Ascending aorta (tissue), 2 donors: Measurements from ENCODE around the gene SS18L1. TPM values are rescaled to one million over a fixed set of nuclear protein-coding genes. Genes with fewer than 3 reads are reported as not detected.

Source experiments
- DNase-seq, 2 donors: peaks; one replicate each; pipeline ENCODE4 v3.0.0-alpha.2; 2019; ENCODE audit warnings: low spot score in 2 of 2
- H3K27ac ChIP-seq, 2 donors: fragments of 200-600 bp; sonication (generic); one replicate each; pipeline ENCODE4 v1.5.1; 2016 to 2017; ENCODE audit warnings: mild to moderate bottlenecking in 1 of 2
- H3K27me3 ChIP-seq: fragments of 200-600 bp; sonication (generic); one replicate; pipeline ENCODE4 v1.5.1; 2017
- H3K36me3 ChIP-seq, 2 donors: fragments of 200-600 bp; sonication (generic); one replicate each; pipeline ENCODE4 v1.5.1; 2016
- H3K4me1 ChIP-seq, 2 donors: fragments of 200-600 bp; sonication (generic); one replicate each; pipeline ENCODE4 v1.5.1; 2016 to 2017; ENCODE audit warnings: mild to moderate bottlenecking in 1 of 2
- H3K4me3 ChIP-seq, 2 donors: fragments of 200-600 bp; sonication (generic); one replicate each; pipeline ENCODE4 v1.5.1; 2016 to 2017; ENCODE audit warnings: mild to moderate bottlenecking in 1 of 2
- H3K9me3 ChIP-seq, 2 donors: fragments of 200-600 bp; sonication (generic); one replicate each; pipeline ENCODE4 v1.5.1; 2016
- intact Hi-C: fragments of 100-400 bp; cut with DNase I; formaldehyde crosslinking; loops from one replicate; pipeline ENCODE4 v1.15.1; 2023
- total RNA-seq: library from RNA; depleted of rRNA; stranded (reverse); fragments of >200 nt; gene quantifications from one replicate; pipeline ENCODE4 v1.1.0, GENCODE V29; 2016
- TF ChIP-seq, protein P1 (sequence below), 3 experiments: fragments of 200-600 bp in 2 of 3; fragments of 450-650 bp in 1 of 3; sonication (generic) in 2 of 3; IDR thresholded peaks; one replicate each; pipeline ENCODE4 v1.5.1; 2016 to 2019; ENCODE audit warnings: antibody characterized with exemption in 3 of 3, mild to moderate bottlenecking in 1 of 3, moderate library complexity in 1 of 3

The SS18L1 gene
- total RNA-seq, 1 donor from 2014 or later: 39.8 TPM

DNA sequence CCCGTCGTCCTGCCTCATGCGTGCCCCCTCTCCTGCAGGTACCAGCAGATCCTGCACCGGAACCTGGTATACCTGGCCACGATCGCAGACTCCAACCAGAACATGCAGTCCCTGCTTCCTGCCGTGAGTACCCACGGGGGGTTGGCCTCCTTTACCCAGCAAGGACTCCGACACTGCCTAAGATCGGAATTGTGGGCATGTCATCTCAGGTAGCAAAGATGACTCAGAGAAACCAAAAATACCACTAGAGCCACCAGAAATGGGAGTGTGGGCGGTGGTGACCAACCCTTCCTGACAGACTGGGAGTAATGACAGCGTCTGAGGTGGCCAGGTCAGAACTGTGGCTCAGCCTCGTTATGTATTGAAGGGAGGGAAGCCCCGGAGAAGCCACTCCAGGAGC, 16.3 kb downstream of the SS18L1 start:
- Histone ChIP-seq H3K4me3 (no peak overlapping the region), H3K27me3 (no peaks in the 10 kb centered on the region), H3K4me1 (peaks cover 0 to 2% of the 10 kb centered on the region in 2 donors), H3K36me3 (peaks cover 45 to 63% of the 10 kb centered on the region in 2 donors), H3K9me3 (no peaks in the 10 kb centered on the region), H3K27ac (no peak overlapping the region)
- TF ChIP-seq, protein P1, sequence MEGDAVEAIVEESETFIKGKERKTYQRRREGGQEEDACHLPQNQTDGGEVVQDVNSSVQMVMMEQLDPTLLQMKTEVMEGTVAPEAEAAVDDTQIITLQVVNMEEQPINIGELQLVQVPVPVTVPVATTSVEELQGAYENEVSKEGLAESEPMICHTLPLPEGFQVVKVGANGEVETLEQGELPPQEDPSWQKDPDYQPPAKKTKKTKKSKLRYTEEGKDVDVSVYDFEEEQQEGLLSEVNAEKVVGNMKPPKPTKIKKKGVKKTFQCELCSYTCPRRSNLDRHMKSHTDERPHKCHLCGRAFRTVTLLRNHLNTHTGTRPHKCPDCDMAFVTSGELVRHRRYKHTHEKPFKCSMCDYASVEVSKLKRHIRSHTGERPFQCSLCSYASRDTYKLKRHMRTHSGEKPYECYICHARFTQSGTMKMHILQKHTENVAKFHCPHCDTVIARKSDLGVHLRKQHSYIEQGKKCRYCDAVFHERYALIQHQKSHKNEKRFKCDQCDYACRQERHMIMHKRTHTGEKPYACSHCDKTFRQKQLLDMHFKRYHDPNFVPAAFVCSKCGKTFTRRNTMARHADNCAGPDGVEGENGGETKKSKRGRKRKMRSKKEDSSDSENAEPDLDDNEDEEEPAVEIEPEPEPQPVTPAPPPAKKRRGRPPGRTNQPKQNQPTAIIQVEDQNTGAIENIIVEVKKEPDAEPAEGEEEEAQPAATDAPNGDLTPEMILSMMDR (IDR thresholded peaks at IDR 0.05): no peak
- no peak for DNase-seq
- intact Hi-C loops: no loop called here

DNA sequence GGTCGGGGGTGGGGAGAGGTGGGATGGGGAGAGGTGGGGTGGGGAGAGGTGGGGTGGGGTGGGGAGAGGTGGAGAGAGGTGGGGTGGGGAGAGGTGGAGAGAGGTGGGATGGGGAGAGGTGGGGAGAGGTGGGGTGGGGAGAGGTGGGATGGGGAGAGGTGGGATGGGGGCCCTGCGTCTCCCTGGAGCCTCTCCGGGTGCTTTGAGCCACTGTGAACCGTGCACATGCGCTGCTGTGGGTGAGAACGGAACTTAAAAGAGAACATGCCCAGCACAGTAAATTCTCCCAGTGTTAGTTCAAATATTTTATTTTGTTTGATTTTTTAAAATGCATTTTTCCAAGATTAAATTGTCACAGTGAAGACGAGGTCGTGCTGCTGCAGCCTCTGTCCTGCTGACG, 16.7 kb downstream of the SS18L1 start:
- TF ChIP-seq, protein P1 (IDR thresholded peaks at IDR 0.05): no peak
- peaks cover 49 to 67% of the 10 kb centered on the region in 2 donors for H3K36me3 ChIP-seq
- H3K4me1 ChIP-seq: peaks cover 0 to 2% of the 10 kb centered on the region in 2 donors
- no peaks in the 10 kb centered on the region for H3K27me3 ChIP-seq
- H3K4me3 ChIP-seq: no peak overlapping the region
- no peak for DNase-seq
- no peaks in the 10 kb centered on the region for H3K9me3 ChIP-seq
- H3K27ac ChIP-seq: no peak overlapping the region
- intact Hi-C loops: no loop called here

- TF ChIP-seq, protein P1 (IDR thresholded peaks at IDR 0.05): no peak
- Histone ChIP-seq H3K27ac (no peak overlapping the region), H3K9me3 (no peaks in the 10 kb centered on the region), H3K36me3 (peaks cover 55 to 71% of the 10 kb centered on the region in 2 donors), H3K4me1 (peaks cover 0 to 2% of the 10 kb centered on the region in 2 donors), H3K4me3 (no peak overlapping the region), H3K27me3 (no peaks in the 10 kb centered on the region)
- no peak for DNase-seq
- intact Hi-C loops: no loop called here
These were observed 17.3 kb downstream of the SS18L1 start for GRCh38 chr20:62160876-62161275.

DNA sequence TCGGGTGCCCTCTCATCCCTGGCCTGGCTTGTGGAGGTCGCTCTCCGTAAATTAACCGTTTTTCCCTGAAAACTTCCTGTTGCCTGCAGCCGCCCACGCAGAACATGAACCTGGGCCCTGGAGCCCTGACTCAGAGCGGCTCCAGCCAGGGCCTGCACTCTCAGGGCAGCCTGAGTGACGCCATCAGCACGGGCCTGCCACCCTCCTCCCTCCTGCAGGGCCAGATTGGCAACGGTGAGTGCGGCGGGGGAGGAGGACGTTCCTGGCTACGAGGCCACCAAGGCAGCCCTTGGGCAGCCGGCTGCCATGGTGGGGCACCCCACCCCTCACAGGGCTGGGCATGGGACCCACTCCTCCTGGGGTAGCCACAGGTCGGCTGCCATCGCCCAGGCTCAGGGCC, 17.8 kb downstream of the SS18L1 start:
- Histone ChIP-seq H3K4me1 (peaks cover 0 to 2% of the 10 kb centered on the region in 2 donors), H3K27me3 (no peaks in the 10 kb centered on the region), H3K36me3 (peaks cover 59 to 76% of the 10 kb centered on the region in 2 donors), H3K4me3 (no peak overlapping the region), H3K9me3 (no peaks in the 10 kb centered on the region), H3K27ac (no peak overlapping the region)
- TF ChIP-seq, protein P1 (IDR thresholded peaks at IDR 0.05): no peak
- intact Hi-C loops: no loop called here
- DNase-seq: no peak

- intact Hi-C loops: no loop called here
- H3K36me3 ChIP-seq: peaks cover 59 to 84% of the 10 kb centered on the region in 2 donors
- TF ChIP-seq, protein P1 (IDR thresholded peaks at IDR 0.05): no peak
These were observed 19.4 kb downstream of the SS18L1 start for GRCh38 chr20:62162765-62163484.

More at GRCh38 chr20:62162765-62163484, 19.4 kb downstream of the SS18L1 start:
- H3K27ac ChIP-seq: no peak overlapping the region
- H3K4me1 ChIP-seq: no peaks in the 10 kb centered on the region
- H3K27me3 ChIP-seq: no peaks in the 10 kb centered on the region
- DNase-seq: no peak
- no peak overlapping the region for H3K4me3 ChIP-seq
- H3K9me3 ChIP-seq: no peaks in the 10 kb centered on the region
